Spleen (tissue), 7 donors: ENCODE data around the gene PCBD2.

ENCODE experiments used
- POLR2A ChIP-seq, 3 donors: fragments of 450-650 bp; IDR thresholded peaks; one replicate each; pipeline ENCODE4 v1.5.1; 2017; ENCODE audit warnings: antibody characterized with exemption in 3 of 3, mild to moderate bottlenecking in 1 of 3
- TF ChIP-seq, protein P1 (sequence below), 11 experiments: fragments of 200-600 bp in 7 of 11; fragments of 450-650 bp in 4 of 11; sonication (generic) in 4 of 11; IDR thresholded peaks in 8 of 11; conservative IDR thresholded peaks in 3 of 11; 1 replicate in 7 of 11; 2 replicates in 4 of 11; pipeline versions ENCODE4 v1.4.0 to v1.8.0; 2016 to 2021; ENCODE audit warnings: antibody characterized with exemption in 11 of 11, inconsistent platforms in 4 of 11, mild to moderate bottlenecking in 1 of 11
- donor health status: DM: no; HTN: no; CAD: no; lungs with moderate emphysema.
- donor health status: DM: no; HTN: no; CAD: no.
- donor health status: DM: no; HTN: no; CAD: no.

- TF ChIP-seq, protein P1, sequence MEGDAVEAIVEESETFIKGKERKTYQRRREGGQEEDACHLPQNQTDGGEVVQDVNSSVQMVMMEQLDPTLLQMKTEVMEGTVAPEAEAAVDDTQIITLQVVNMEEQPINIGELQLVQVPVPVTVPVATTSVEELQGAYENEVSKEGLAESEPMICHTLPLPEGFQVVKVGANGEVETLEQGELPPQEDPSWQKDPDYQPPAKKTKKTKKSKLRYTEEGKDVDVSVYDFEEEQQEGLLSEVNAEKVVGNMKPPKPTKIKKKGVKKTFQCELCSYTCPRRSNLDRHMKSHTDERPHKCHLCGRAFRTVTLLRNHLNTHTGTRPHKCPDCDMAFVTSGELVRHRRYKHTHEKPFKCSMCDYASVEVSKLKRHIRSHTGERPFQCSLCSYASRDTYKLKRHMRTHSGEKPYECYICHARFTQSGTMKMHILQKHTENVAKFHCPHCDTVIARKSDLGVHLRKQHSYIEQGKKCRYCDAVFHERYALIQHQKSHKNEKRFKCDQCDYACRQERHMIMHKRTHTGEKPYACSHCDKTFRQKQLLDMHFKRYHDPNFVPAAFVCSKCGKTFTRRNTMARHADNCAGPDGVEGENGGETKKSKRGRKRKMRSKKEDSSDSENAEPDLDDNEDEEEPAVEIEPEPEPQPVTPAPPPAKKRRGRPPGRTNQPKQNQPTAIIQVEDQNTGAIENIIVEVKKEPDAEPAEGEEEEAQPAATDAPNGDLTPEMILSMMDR (IDR thresholded peaks at IDR 0.05 in 8 of 11, conservative IDR thresholded peaks at IDR 0.05 in 3 of 11) = no peak
- TF ChIP-seq POLR2A (IDR thresholded peaks at IDR 0.05) = no peak
Observed at GRCh38 chr5:134958755-134959154, 53.8 kb downstream of the PCBD2 start.
